ENCODE data around the gene PXDN. TPM values are rescaled to one million over a fixed set of nuclear protein-coding genes. Genes with fewer than 3 reads are reported as not detected.

Gene PXDN
- total and polyA plus RNA-seq, 2 of the 4 experiments (the other 2 are of a cell fraction), result 153 to 332 TPM

DNA sequence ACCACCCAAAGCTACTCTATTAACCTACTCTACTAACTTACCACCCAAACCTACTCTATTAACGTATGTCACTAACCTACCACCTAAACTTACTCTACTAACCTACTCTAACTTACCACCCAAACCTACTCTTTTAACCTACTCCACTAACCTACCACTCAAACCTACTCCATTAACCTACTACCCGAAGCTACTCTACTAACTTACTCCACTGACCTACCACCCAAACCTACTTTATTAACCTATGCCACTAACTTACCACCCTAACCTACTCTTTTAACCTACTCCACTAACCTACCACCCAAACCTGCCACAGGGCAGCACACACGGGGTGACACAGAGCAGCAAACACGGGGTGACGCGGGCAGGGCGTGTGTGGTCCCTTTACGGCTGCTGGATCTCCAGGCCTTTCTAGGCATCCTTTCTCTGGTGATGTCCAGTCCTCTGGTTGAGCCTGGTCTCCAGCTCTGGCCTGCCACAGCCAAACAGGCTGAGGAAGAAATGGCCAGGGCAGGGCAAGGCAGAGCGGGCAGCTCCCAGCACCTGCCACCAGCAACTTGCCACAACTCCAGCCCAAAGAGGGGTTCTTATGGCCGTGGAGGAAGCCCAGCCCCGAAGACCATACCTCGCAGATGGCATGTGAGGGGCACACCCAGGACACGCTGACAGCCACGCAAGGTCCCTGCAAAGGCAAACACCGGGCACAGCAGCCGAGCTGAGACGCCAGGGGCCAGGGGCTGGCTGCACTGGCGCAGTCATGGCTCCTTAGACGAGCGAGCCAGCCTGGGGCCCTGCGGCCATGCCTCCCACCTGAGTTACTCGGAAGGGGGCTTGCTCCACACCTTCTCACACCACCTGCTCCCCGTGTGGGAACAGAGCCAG, 25.7 kb downstream of the PXDN start (continued):
- no peak for TF ChIP-seq CHD1 (IDR thresholded peaks at IDR 0.05; ENCODE audit: low read depth, low read length)

- Histone ChIP-seq H3K27me3 (ENCODE audit: control insufficient read depth, insufficient read depth, low read length) (no peaks in the 10 kb centered on the region), H3K27ac (ENCODE audit: insufficient read depth, low read length) (no peak overlapping the region)
- dilution Hi-C loops (cut with HindIII; ENCODE audit: low sequenced_read_pairs, unreplicated experiment), result no loop called here
Measured at GRCh38 chr2:1717113-1717512, 27.2 kb downstream of the PXDN start.

More at GRCh38 chr2:1717113-1717512, 27.2 kb downstream of the PXDN start:
- no peak for DNase-seq
- BruUV-seq (replicated peaks), result no TSS peak
- no peak overlapping the region for H2BK15ac ChIP-seq (ENCODE audit: low read depth, low read length)
- no peak overlapping the region for H4K5ac ChIP-seq (ENCODE audit: low read depth, low read length)
- POLR2A ChIA-PET (ENCODE audit: unreplicated experiment), result no interaction called here
- H3K56ac ChIP-seq (ENCODE audit: extremely low read depth, insufficient read depth, low read length), result no peak overlapping the region
- no peak overlapping the region for H2AK5ac ChIP-seq (ENCODE audit: low read depth, low read length)
- H3K9ac ChIP-seq (ENCODE audit: low read depth, low read length), result no peak overlapping the region
- WGBS, 2 experiments (ENCODE audit: extremely low coverage in 2 of 2, insufficient read length in 1 of 2), result 88% methylated on average over 4 of the region's 9 CpGs; no CpG with 5 or more reads in 1 of the 2 experiments
- CTCF ChIA-PET, result interaction anchor here (0.6 kb wide), 1 partner anchor 14 kb away, joined by 3 read pairs; no protein-coding TSS in a partner anchor
- H3K4me3 ChIP-seq (ENCODE audit: insufficient read depth, low read depth, low read length), result no peak overlapping the region
- H2BK120ac ChIP-seq (ENCODE audit: low read depth, low read length), result no peak overlapping the region
- H3K4ac ChIP-seq (ENCODE audit: low read depth, low read length), result no peak overlapping the region
- peaks cover 7% of the 10 kb centered on the region for H3K36me3 ChIP-seq (ENCODE audit: control insufficient read depth, insufficient read depth, low read length)
- no peak overlapping the region for H2AFZ ChIP-seq (replicated peaks; ENCODE audit: low read length, poor library complexity)
- peaks cover 19% of the 10 kb centered on the region for H3K4me1 ChIP-seq (ENCODE audit: control insufficient read depth, insufficient read depth, low read length)
- H3K14ac ChIP-seq (replicated peaks; ENCODE audit: low read depth, low read length), result no peak overlapping the region
- intact Hi-C loops (cut with micrococcal nuclease), result no loop called here
- H3K79me1 ChIP-seq (ENCODE audit: low read depth in 1 of 2, low read length in 2 of 2), result peaks cover 9 to 85% of the 10 kb centered on the region in 2 experiments; a peak in 3 of 4 replicates
- peaks cover 49% of the 10 kb centered on the region for H3K9me1 ChIP-seq (ENCODE audit: insufficient read depth, low read length)
- ATAC-seq (ENCODE audit: low read depth), result no peak
- in situ Hi-C loops (cut with MboI; ENCODE audit: low sequenced_read_pairs), result no loop called here
- no peaks in the 10 kb centered on the region for H3K9me3 ChIP-seq (ENCODE audit: control insufficient read depth, insufficient read depth, low read length)
- no peak for TF ChIP-seq BHLHE40 (IDR thresholded peaks at IDR 0.05; ENCODE audit: low read depth, low read length)
- TF ChIP-seq MAZ (IDR thresholded peaks at IDR 0.05; ENCODE audit: borderline replicate concordance, low read depth, low read length), result no peak
- TF ChIP-seq POLR2A (IDR thresholded peaks at IDR 0.05; ENCODE audit: low read depth, low read length), result no peak
- TF ChIP-seq RCOR1 (IDR thresholded peaks at IDR 0.05; ENCODE audit: insufficient replicate concordance, low read length), result no peak
- TF ChIP-seq MAFK (IDR thresholded peaks at IDR 0.05; ENCODE audit: low read depth, low read length), result no peak
- no peak for TF ChIP-seq FOS (IDR thresholded peaks at IDR 0.05; ENCODE audit: low read depth, low read length)
- TF ChIP-seq CTCF (conservative IDR thresholded peaks at IDR 0.05; ENCODE audit: low read depth, low read length), result no peak
- no peak for TF ChIP-seq ELK1 (IDR thresholded peaks at IDR 0.05; ENCODE audit: borderline replicate concordance, low read depth, low read length)
- no peak overlapping the region for H2BK5ac ChIP-seq (ENCODE audit: low read depth, low read length, poor library complexity, severe bottlenecking)
- peaks cover 96% of the 10 kb centered on the region for H4K20me1 ChIP-seq (ENCODE audit: insufficient read depth, low read length)
- no peak overlapping the region for H3K23ac ChIP-seq (ENCODE audit: low read depth, low read length)
- H4K91ac ChIP-seq (ENCODE audit: insufficient read depth, low read depth, low read length), result no peak overlapping the region
- no peak overlapping the region for H2AK9ac ChIP-seq (replicated peaks; ENCODE audit: low read depth, low read length, poor library complexity)
- H3K4me2 ChIP-seq (ENCODE audit: low read depth, low read length), result no peak overlapping the region
- no peak overlapping the region for H3K18ac ChIP-seq (ENCODE audit: low read depth, low read length)
- H2BK20ac ChIP-seq (ENCODE audit: low read depth, low read length), result no peak overlapping the region
- no peak overlapping the region for H4K8ac ChIP-seq (ENCODE audit: low read depth in 2 of 2, low read length in 2 of 2)
